Mesenchymal stem cell (in vitro differentiated cells and primary cell): ENCODE results near the gene ZNF804B.

Source experiments
- DNase-seq: peaks from one replicate; pipeline ENCODE4 v3.0.0-alpha.2; 2013
- H2AFZ ChIP-seq: one replicate; pipeline ENCODE4 v1.6.1; 2013; ENCODE audit warnings: low read depth, mild to moderate bottlenecking, control low read depth, inconsistent platforms, low read length, moderate library complexity
- H2AK5ac ChIP-seq: 2 replicates; pipeline ENCODE4 v1.6.1; 2013; ENCODE audit warnings: low read length, moderate library complexity, mild to moderate bottlenecking, inconsistent platforms; ENCODE audit not compliant: severe bottlenecking
- H2BK120ac ChIP-seq: one replicate; pipeline ENCODE4 v1.6.1; 2013; ENCODE audit warnings: low read depth, mild to moderate bottlenecking, inconsistent platforms, low read length, moderate library complexity
- H2BK12ac ChIP-seq, 2 experiments: one replicate each; pipeline ENCODE4 v1.6.1; 2013; ENCODE audit warnings: inconsistent platforms in 2 of 2, low read length in 2 of 2, mild to moderate bottlenecking in 2 of 2, moderate library complexity in 2 of 2, control low read depth in 1 of 2
- H2BK15ac ChIP-seq: one replicate; pipeline ENCODE4 v1.6.1; 2013; ENCODE audit warnings: mild to moderate bottlenecking, low read depth, inconsistent platforms; ENCODE audit not compliant: poor library complexity, severe bottlenecking
- H2BK5ac ChIP-seq: 2 replicates; pipeline ENCODE4 v1.6.1; 2013; ENCODE audit warnings: low read depth, mild to moderate bottlenecking, low read length, control low read depth, inconsistent platforms; ENCODE audit not compliant: poor library complexity, severe bottlenecking
- H3K14ac ChIP-seq, 2 experiments: one replicate each; pipeline ENCODE4 v1.6.1; 2013; ENCODE audit warnings: inconsistent platforms in 2 of 2, low read length in 2 of 2, control low read depth in 1 of 2, mild to moderate bottlenecking in 1 of 2, moderate library complexity in 1 of 2
- H3K18ac ChIP-seq, 2 experiments: one replicate each; pipeline ENCODE4 v1.6.1; 2013; ENCODE audit warnings: inconsistent platforms in 2 of 2, low read length in 2 of 2, control low read depth in 1 of 2, low read depth in 1 of 2, mild to moderate bottlenecking in 1 of 2
- H3K23ac ChIP-seq, 2 experiments: one replicate each; pipeline ENCODE4 v1.6.1; 2013; ENCODE audit warnings: inconsistent platforms in 2 of 2, low read length in 2 of 2, mild to moderate bottlenecking in 2 of 2, moderate library complexity in 2 of 2, control low read depth in 1 of 2
- H3K27ac ChIP-seq: 2 replicates; pipeline ENCODE4 v1.5.1; 2013; ENCODE audit warnings: mild to moderate bottlenecking, moderate library complexity, low read length, control low read depth, inconsistent platforms; ENCODE audit not compliant: poor library complexity, severe bottlenecking
- H3K27me3 ChIP-seq, 2 experiments: 2 replicates each; pipeline versions ENCODE4 v1.6.1 to v1.7.0; 2013; ENCODE audit warnings: low read length in 2 of 2, mild to moderate bottlenecking in 2 of 2, moderate library complexity in 2 of 2, control low read depth in 1 of 2, inconsistent platforms in 1 of 2; ENCODE audit not compliant: control insufficient read depth in 1 of 2, insufficient read depth in 1 of 2
- H3K36me3 ChIP-seq, 2 experiments: 2 replicates each; pipeline versions ENCODE4 v1.6.1 to v1.7.0; 2013; ENCODE audit warnings: low read length in 2 of 2, control low read depth in 1 of 2, inconsistent platforms in 1 of 2, low read depth in 1 of 2, mild to moderate bottlenecking in 1 of 2; ENCODE audit not compliant: insufficient read depth in 2 of 2, control insufficient read depth in 1 of 2
- H3K4ac ChIP-seq, 2 experiments: one replicate each; pipeline ENCODE4 v1.6.1; 2013; ENCODE audit warnings: inconsistent platforms in 2 of 2, low read length in 2 of 2, mild to moderate bottlenecking in 2 of 2, moderate library complexity in 2 of 2, control low read depth in 1 of 2, low read depth in 1 of 2
- H3K4me1 ChIP-seq: 2 replicates; pipeline ENCODE4 v1.6.1; 2013; ENCODE audit warnings: low read depth, low read length, control low read depth; ENCODE audit not compliant: control insufficient read depth, insufficient read depth
- H3K4me2 ChIP-seq: 2 replicates; pipeline ENCODE4 v1.6.1; 2013; ENCODE audit warnings: low read length, mild to moderate bottlenecking, inconsistent platforms; ENCODE audit not compliant: poor library complexity, severe bottlenecking
- H3K4me3 ChIP-seq, 2 experiments: 2 replicates each; pipeline versions ENCODE4 v1.5.1 to v1.7.0; 2013; ENCODE audit warnings: low read length in 2 of 2, mild to moderate bottlenecking in 2 of 2, control low read depth in 1 of 2, low read depth in 1 of 2; ENCODE audit not compliant: insufficient read depth in 1 of 2
- H3K79me1 ChIP-seq: replicated peaks from 2 replicates; pipeline ENCODE4 v1.6.1; 2013; ENCODE audit warnings: mild to moderate bottlenecking, control low read depth, low read length, inconsistent platforms; ENCODE audit not compliant: poor library complexity, severe bottlenecking
- H3K9ac ChIP-seq: 2 replicates; pipeline ENCODE4 v1.7.0; 2013; ENCODE audit warnings: mild to moderate bottlenecking, low read length, moderate library complexity
- H3K9me3 ChIP-seq: 2 replicates; pipeline ENCODE4 v1.7.0; 2013; ENCODE audit warnings: mild to moderate bottlenecking, low read length; ENCODE audit not compliant: control insufficient read depth
- H4K8ac ChIP-seq: one replicate; pipeline ENCODE4 v1.6.1; 2013; ENCODE audit warnings: inconsistent platforms, mild to moderate bottlenecking, low read length, moderate library complexity
- H4K91ac ChIP-seq: one replicate; pipeline ENCODE4 v1.6.1; 2013; ENCODE audit warnings: mild to moderate bottlenecking, low read length, inconsistent platforms
- WGBS: methylation state at CpG from one replicate; pipeline ENCODE4 v1.1.7; 2013; ENCODE audit warnings: mixed read lengths; 5-methylcytosine and 5-hydroxymethylcytosine counted together

Gene ZNF804B

GRCh38 chr7:88910516-88910915 is 151.0 kb downstream of the ZNF804B start:
- Histone ChIP-seq H2BK12ac (no peak overlapping the region), H3K9ac (no peak overlapping the region), H3K4me1 (no peaks in the 10 kb centered on the region), H3K4ac (no peak overlapping the region), H3K4me3 (no peak overlapping the region), H2BK15ac (no peak overlapping the region), H3K9me3 (no peaks in the 10 kb centered on the region), H3K18ac (no peak overlapping the region), H3K27me3 (no peaks in the 10 kb centered on the region), H3K27ac (no peak overlapping the region), H2BK5ac (no peak overlapping the region), H3K36me3 (no peaks in the 10 kb centered on the region), H2BK120ac (no peak overlapping the region), H2AK5ac (no peak overlapping the region), H4K8ac (no peak overlapping the region), H3K14ac (no peak overlapping the region), H2AFZ (no peak overlapping the region), H3K23ac (no peak overlapping the region), H3K79me1 (no peaks in the 10 kb centered on the region), H4K91ac (no peak overlapping the region), H3K4me2 (no peak overlapping the region)
- WGBS: no CpG with 5 or more reads among the region's 2 CpGs
- DNase-seq: no peak

- Histone ChIP-seq H3K4ac (no peak overlapping the region), H3K27me3 (no peaks in the 10 kb centered on the region), H2BK120ac (no peak overlapping the region), H3K9ac (no peak overlapping the region), H3K4me3 (no peak overlapping the region), H3K4me2 (no peak overlapping the region), H3K14ac (no peak overlapping the region), H3K23ac (no peak overlapping the region), H3K79me1 (no peaks in the 10 kb centered on the region), H2BK12ac (no peak overlapping the region), H2BK15ac (no peak overlapping the region), H2AK5ac (no peak overlapping the region), H3K9me3 (no peaks in the 10 kb centered on the region), H3K4me1 (no peaks in the 10 kb centered on the region), H3K36me3 (no peaks in the 10 kb centered on the region), H2AFZ (no peak overlapping the region), H3K27ac (no peak overlapping the region), H4K91ac (no peak overlapping the region), H2BK5ac (no peak overlapping the region), H4K8ac (no peak overlapping the region), H3K18ac (no peak overlapping the region)
- no CpG with 5 or more reads among the region's 2 CpGs for WGBS
- DNase-seq: no peak
Measured at GRCh38 chr7:88912852-88913251, 153.4 kb downstream of the ZNF804B start.

- Histone ChIP-seq H3K14ac (no peak overlapping the region), H3K27ac (no peak overlapping the region), H2AFZ (no peak overlapping the region), H2BK15ac (no peak overlapping the region), H3K18ac (no peak overlapping the region), H2BK12ac (no peak overlapping the region), H2AK5ac (no peak overlapping the region), H3K4ac (no peak overlapping the region), H4K8ac (no peak overlapping the region), H3K4me2 (no peak overlapping the region), H3K9me3 (no peaks in the 10 kb centered on the region), H4K91ac (no peak overlapping the region), H3K4me3 (no peak overlapping the region), H3K4me1 (no peaks in the 10 kb centered on the region), H3K27me3 (no peaks in the 10 kb centered on the region), H3K23ac (no peak overlapping the region), H3K36me3 (no peaks in the 10 kb centered on the region), H2BK120ac (no peak overlapping the region), H3K9ac (no peak overlapping the region), H3K79me1 (no peaks in the 10 kb centered on the region), H2BK5ac (no peak overlapping the region)
- DNase-seq: no peak
Measured at GRCh38 chr7:88915615-88916014, 156.1 kb downstream of the ZNF804B start.

- Histone ChIP-seq H2BK5ac (no peak overlapping the region), H3K27ac (no peak overlapping the region), H3K27me3 (no peaks in the 10 kb centered on the region), H3K9ac (no peak overlapping the region), H3K18ac (no peak overlapping the region), H3K23ac (no peak overlapping the region), H4K8ac (no peak overlapping the region), H3K4me1 (no peaks in the 10 kb centered on the region), H3K9me3 (no peaks in the 10 kb centered on the region), H4K91ac (no peak overlapping the region), H2BK120ac (no peak overlapping the region), H3K79me1 (no peaks in the 10 kb centered on the region), H3K4me2 (no peak overlapping the region), H3K4ac (no peak overlapping the region), H3K4me3 (no peak overlapping the region), H2AFZ (no peak overlapping the region), H3K36me3 (no peaks in the 10 kb centered on the region), H2BK12ac (no peak overlapping the region), H3K14ac (no peak overlapping the region), H2BK15ac (no peak overlapping the region), H2AK5ac (no peak overlapping the region)
- 67% methylated on average over 2 of the region's 4 CpGs for WGBS
- DNase-seq: no peak
Measured at GRCh38 chr7:88919478-88920131, 160.1 kb downstream of the ZNF804B start.
